KMS-11 (cell line): ENCODE measurements around the gene KASH5.

ENCODE experiments used
- H2AFZ ChIP-seq: fragments of 200-600 bp; sonication (generic); 2 replicates; pipeline ENCODE4 v1.6.1; 2016; ENCODE audit warnings: antibody characterized with exemption, mixed run types, low read depth
- H3K27ac ChIP-seq: fragments of 200-600 bp; sonication (generic); 2 replicates; pipeline ENCODE4 v1.6.1; 2016; ENCODE audit warnings: mild to moderate bottlenecking, mixed run types
- H3K27me3 ChIP-seq: fragments of 200-600 bp; sonication (generic); 2 replicates; pipeline ENCODE4 v1.6.1; 2017; ENCODE audit warnings: mild to moderate bottlenecking, low read depth, mixed run types, moderate library complexity; ENCODE audit not compliant: insufficient read depth
- H3K36me3 ChIP-seq: fragments of 200-600 bp; sonication (generic); 2 replicates; pipeline ENCODE4 v1.6.1; 2017; ENCODE audit warnings: mild to moderate bottlenecking, mixed run types; ENCODE audit not compliant: insufficient read depth
- H3K4me1 ChIP-seq: fragments of 200-600 bp; sonication (generic); 2 replicates; pipeline ENCODE4 v1.6.1; 2016; ENCODE audit warnings: mild to moderate bottlenecking, low read depth, mixed run types; ENCODE audit not compliant: poor library complexity, severe bottlenecking
- H3K4me2 ChIP-seq: fragments of 200-600 bp; sonication (generic); 2 replicates; pipeline ENCODE4 v1.7.0; 2016; ENCODE audit warnings: mild to moderate bottlenecking, mixed run types
- H3K4me3 ChIP-seq: fragments of 200-600 bp; sonication (generic); IDR thresholded peaks from 2 replicates; pipeline ENCODE4 v1.6.1; 2017; ENCODE audit warnings: low read depth, low read length, mixed read lengths; ENCODE audit not compliant: insufficient read depth
- H3K79me2 ChIP-seq: fragments of 200-600 bp; sonication (generic); 2 replicates; pipeline ENCODE4 v1.6.1; 2016; ENCODE audit warnings: low read depth, mixed run types; ENCODE audit not compliant: insufficient read depth
- H3K9ac ChIP-seq: fragments of 200-600 bp; sonication (generic); 2 replicates; pipeline ENCODE4 v1.6.1; 2016; ENCODE audit warnings: mild to moderate bottlenecking, mixed run types
- H4K20me1 ChIP-seq: fragments of 200-600 bp; sonication (generic); 2 replicates; pipeline ENCODE4 v1.6.1; 2016; ENCODE audit warnings: mild to moderate bottlenecking, mixed run types; ENCODE audit not compliant: insufficient read depth
- TF ChIP-seq, protein P1 (sequence below): fragments of 200-600 bp; sonication (generic); conservative IDR thresholded peaks from 2 replicates; pipeline ENCODE4 v1.6.1; 2017; ENCODE audit warnings: low read depth, mild to moderate bottlenecking, antibody characterized with exemption, low read length, moderate library complexity, mixed read lengths

The KASH5 gene

DNA sequence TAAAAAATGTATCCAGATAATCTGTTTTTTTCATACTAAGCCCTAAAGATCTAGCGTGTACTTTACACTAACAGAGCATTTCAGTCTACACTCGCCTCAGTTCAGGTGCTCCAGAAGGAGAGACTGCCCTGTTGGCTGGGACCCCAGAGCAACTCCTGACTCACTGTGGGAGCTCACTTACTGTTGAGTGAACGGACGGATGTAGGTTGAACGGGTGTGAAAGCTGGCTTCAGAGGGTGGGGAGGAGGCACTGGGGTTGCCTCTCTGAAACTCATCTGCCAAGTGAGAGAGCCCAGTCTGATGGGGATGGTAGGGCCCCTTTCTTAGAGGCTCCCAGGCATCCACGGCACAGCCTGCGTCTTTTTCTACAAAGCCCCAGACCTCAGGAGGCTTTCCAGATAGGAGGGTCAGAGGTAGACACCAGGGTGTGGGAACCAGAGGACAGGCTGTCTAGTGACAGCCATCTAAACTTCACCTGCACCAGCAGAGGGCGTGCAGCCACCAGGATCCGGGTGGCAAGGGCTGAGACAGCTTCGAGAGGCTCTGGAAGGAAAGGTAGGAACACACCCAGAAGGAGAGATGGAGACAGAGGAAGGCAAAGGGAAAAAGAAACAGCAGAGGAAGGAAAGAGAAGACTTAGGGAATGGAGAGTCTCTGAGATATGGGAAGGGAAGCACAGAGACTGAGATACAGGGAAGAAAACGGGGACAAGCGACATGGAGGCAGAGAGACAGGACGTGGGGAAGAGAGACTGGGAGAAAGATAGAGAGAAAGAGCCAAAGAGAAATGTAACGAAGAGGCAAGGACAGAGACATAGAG lies 3.7 kb downstream of the KASH5 start:
- Histone ChIP-seq H3K9ac (no peak overlapping the region), H3K27ac (no peak overlapping the region), H3K4me1 (peaks cover 7% of the 10 kb centered on the region), H3K4me2 (no peak overlapping the region), H4K20me1 (no peaks in the 10 kb centered on the region), H2AFZ (peak overlapping the region; percentile 38; the same call in 1 of the 2 replicates), H3K27me3 (peaks cover 52% of the 10 kb centered on the region), H3K36me3 (no peaks in the 10 kb centered on the region), H3K4me3 (no peak overlapping the region), H3K79me2 (no peaks in the 10 kb centered on the region)
- TF ChIP-seq, protein P1, sequence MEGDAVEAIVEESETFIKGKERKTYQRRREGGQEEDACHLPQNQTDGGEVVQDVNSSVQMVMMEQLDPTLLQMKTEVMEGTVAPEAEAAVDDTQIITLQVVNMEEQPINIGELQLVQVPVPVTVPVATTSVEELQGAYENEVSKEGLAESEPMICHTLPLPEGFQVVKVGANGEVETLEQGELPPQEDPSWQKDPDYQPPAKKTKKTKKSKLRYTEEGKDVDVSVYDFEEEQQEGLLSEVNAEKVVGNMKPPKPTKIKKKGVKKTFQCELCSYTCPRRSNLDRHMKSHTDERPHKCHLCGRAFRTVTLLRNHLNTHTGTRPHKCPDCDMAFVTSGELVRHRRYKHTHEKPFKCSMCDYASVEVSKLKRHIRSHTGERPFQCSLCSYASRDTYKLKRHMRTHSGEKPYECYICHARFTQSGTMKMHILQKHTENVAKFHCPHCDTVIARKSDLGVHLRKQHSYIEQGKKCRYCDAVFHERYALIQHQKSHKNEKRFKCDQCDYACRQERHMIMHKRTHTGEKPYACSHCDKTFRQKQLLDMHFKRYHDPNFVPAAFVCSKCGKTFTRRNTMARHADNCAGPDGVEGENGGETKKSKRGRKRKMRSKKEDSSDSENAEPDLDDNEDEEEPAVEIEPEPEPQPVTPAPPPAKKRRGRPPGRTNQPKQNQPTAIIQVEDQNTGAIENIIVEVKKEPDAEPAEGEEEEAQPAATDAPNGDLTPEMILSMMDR = peak; percentile 93

DNA sequence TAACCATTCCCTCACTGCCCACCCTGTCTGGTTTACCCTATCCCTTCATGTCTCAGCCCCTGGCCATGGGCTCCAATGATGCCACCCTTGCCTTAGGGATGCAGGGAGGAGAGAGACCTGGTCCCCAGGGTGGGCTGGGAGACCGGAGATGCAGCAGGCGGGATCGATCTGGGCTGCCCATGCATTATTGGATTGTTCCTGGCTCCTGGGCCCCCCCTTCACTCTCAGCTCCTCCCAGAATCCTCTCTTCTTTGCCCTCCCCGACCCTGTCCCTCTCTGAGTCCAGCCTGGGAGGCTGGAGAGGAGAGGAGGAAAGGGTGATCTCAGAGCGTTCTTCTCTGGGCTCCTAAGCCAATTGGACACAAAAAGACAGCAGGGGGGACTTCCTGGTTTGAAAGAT lies 5.8 kb downstream of the KASH5 start:
- H3K36me3 ChIP-seq = no peaks in the 10 kb centered on the region
- no peak overlapping the region for H3K4me2 ChIP-seq
- H3K27me3 ChIP-seq = peaks cover 69% of the 10 kb centered on the region
- H3K9ac ChIP-seq = no peak overlapping the region
- peaks cover 7% of the 10 kb centered on the region for H3K4me1 ChIP-seq
- H3K79me2 ChIP-seq = no peaks in the 10 kb centered on the region
- H4K20me1 ChIP-seq = no peaks in the 10 kb centered on the region
- H3K4me3 ChIP-seq = no peak overlapping the region
- H3K27ac ChIP-seq = no peak overlapping the region
- H2AFZ ChIP-seq = no peak overlapping the region
- TF ChIP-seq, protein P1 = no peak

DNA sequence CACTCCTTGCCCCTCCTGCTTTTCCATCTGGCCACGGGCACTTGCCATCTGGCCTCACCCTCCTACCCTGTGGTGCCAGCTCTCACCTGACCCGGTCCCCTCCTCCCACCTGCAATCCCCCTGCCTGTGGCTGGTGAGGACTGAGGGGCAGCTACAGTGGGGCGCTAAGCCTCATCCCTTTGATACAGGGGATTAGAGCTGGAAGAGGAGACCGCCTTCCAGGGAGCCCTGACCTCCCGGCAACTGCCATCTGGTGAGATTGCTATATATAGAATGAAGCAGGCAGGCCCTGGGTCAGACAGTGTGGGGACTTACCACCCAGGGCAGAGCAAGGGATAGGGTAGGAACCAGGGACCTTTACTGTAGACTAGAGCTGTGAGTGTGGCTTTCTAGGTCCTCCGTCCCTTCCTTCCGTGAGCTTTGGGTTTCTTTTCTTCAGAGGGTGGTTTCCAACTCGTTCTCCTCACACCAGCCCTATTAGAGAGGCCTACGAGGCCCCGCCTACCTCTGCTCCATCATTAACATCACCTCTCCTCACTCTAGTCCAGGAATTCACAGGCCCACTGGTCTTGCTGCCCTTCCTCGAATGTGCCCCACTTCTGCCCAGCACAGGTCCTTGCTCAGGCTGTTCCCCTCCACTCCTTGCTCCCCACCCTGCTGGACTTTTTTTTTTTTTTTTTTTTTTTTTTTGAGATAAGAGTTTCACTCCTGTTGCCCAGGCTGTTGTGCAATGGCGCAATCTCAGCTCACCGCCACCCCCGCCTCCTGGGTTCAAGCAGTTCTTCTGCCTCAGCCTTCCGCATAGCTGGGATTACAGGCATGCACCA lies 7.7 kb downstream of the KASH5 start:
- Histone ChIP-seq H3K27ac (no peak overlapping the region), H3K36me3 (no peaks in the 10 kb centered on the region), H3K9ac (no peak overlapping the region), H3K27me3 (peaks cover 65% of the 10 kb centered on the region), H3K79me2 (no peaks in the 10 kb centered on the region), H2AFZ (no peak overlapping the region), H3K4me1 (peaks cover 7% of the 10 kb centered on the region), H3K4me3 (no peak overlapping the region), H4K20me1 (no peaks in the 10 kb centered on the region), H3K4me2 (no peak overlapping the region)
- TF ChIP-seq, protein P1 = no peak

DNA sequence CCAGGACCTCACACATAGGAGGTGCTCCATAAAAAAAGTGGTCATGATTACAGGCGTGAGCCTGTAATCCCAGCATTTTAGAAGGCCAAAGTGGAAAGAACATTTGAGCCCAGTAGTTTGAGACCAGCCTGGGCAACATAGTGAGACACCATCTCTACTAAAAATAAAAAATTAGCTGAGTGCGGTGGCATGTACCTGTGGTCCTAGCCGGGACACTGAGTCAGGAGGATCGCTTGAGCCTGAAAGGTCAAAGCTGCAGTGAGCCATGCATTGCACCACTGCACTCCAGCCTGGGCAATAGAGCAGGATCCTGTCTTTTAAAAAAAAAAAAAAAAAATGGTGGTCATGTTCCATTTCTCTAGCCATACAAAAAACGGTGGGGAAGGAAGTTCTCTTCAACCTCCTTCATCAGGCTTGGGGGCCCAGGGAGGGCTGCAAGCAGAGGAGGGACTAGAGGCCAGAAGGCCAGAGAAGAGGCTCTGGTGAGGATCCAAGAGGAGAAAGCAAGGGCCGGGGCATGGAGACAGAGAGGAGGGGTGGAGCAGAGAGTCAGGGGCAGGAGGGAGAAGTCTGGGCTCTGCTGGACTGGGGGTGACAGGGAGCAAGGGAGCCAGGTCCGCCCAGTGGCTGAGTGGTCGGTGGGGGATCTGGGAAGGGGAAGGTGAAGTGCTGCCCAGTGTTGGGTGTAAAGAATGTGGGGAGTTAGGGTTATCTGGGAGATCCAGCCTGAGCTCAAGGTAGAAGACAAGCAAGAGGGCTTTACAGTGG lies 8.9 kb downstream of the KASH5 start:
- no peak overlapping the region for H3K4me3 ChIP-seq
- H3K36me3 ChIP-seq = no peaks in the 10 kb centered on the region
- peaks cover 5% of the 10 kb centered on the region for H3K4me1 ChIP-seq
- H3K79me2 ChIP-seq = no peaks in the 10 kb centered on the region
- H2AFZ ChIP-seq = no peak overlapping the region
- H3K4me2 ChIP-seq = no peak overlapping the region
- TF ChIP-seq, protein P1 = no peak
- H3K27me3 ChIP-seq = peaks cover 68% of the 10 kb centered on the region
- no peak overlapping the region for H3K27ac ChIP-seq
- no peaks in the 10 kb centered on the region for H4K20me1 ChIP-seq
- no peak overlapping the region for H3K9ac ChIP-seq
